Psoas muscle (tissue), 8 donors: Measurements from ENCODE around the gene TMEM108. TPM values are rescaled to one million over a fixed set of nuclear protein-coding genes. Genes with fewer than 3 reads are reported as not detected.

Source experiments
- ATAC-seq, 4 donors: fragments of 200-7000 bp; cut with Tn5 transposase; one replicate each; pipeline ENCODE4 v1.9.1; 2020; ENCODE audit warnings: moderate library complexity in 3 of 4, mild to moderate bottlenecking in 2 of 4
- DNase-seq, 2 donors: peaks; one replicate each; pipeline ENCODE4 v3.0.0-alpha.2; 2020
- H3K27ac ChIP-seq: fragments of 200-600 bp; one replicate; pipeline ENCODE4 v1.8.0; 2022
- H3K27me3 ChIP-seq, 3 donors: fragments of 200-600 bp in 1 of 3; one replicate each; pipeline versions ENCODE4 v1.6.1 to v1.8.0; 2013 to 2022; ENCODE audit warnings: low read length in 2 of 3, mild to moderate bottlenecking in 2 of 3, moderate library complexity in 1 of 3; ENCODE audit not compliant: insufficient read depth in 3 of 3
- H3K36me3 ChIP-seq, 2 donors: fragments of 200-600 bp in 1 of 2; one replicate each; pipeline versions ENCODE4 v1.6.1 to v1.8.0; 2013 to 2022; ENCODE audit warnings: low read depth in 1 of 2, mild to moderate bottlenecking in 1 of 2, moderate library complexity in 1 of 2; ENCODE audit not compliant: insufficient read depth in 1 of 2
- H3K4me1 ChIP-seq: fragments of 200-600 bp; one replicate; pipeline ENCODE4 v1.8.0; 2022
- H3K4me3 ChIP-seq: fragments of 200-600 bp; one replicate; pipeline ENCODE4 v1.8.0; 2022; ENCODE audit warnings: mild to moderate bottlenecking
- H3K9me3 ChIP-seq: fragments of 200-600 bp; one replicate; pipeline ENCODE4 v1.8.0; 2022
- CTCF ChIP-seq: fragments of 200-600 bp; IDR thresholded peaks from one replicate; pipeline ENCODE4 v1.8.0; 2022; ENCODE audit warnings: antibody characterized with exemption
- WGBS, 3 donors: extraction: QIAGEN DNeasy Blood & Tissue Kit; methylation state at CpG; one replicate each; pipeline versions ENCODE4 v1.1.6 to v1.1.7; 2013; 5-methylcytosine and 5-hydroxymethylcytosine counted together
- intact Hi-C, 2 donors: fragments of 100-400 bp; cut with DNase I; formaldehyde crosslinking; loops; one replicate each; pipeline versions ENCODE4 v1.11.0 to v1.14.2; 2022
- polyA plus RNA-seq, 3 donors: library from polyadenylated mRNA; stranded (reverse); fragments of 200-250 nt; gene quantifications; one replicate each; pipeline ENCODE4 v1.2.3, GENCODE V29; 2013
- total RNA-seq, 4 donors: library from RNA; stranded (reverse); fragmentation: NEBNext Ultra II Directional in 2 of 4; extraction: Animal tissue kit (Norgen Biotek cat#: 25700) in 2 of 4; gene quantifications; one replicate each; pipeline versions ENCODE4 v1.2.1 to v1.2.4, GENCODE V29; 2021 to 2023
- donor health status: healthy with polysubstance abuse.
- donor health status: DM: no; HTN: no; CAD: no; lungs with moderate emphysema.
- donor health status: Bipolar disorder and iron deficiency.
- donor health status: healthy.
- donor health status: DM: yes; HTN: yes; CAD: no.
- donor health status: DM: no; HTN: no; CAD: no.
- donor health status: DM: no; HTN: no; CAD: no.
- donor health status: DM: yes; HTN: yes; CAD: no.

Gene TMEM108
- total and polyA plus RNA-seq, 7 donors, result 2.4 to 10.5 (median 6.5) TPM

- no peak for TF ChIP-seq CTCF
- no peaks in the 10 kb centered on the region for H3K4me1 ChIP-seq
- intact Hi-C loops, result no loop called here
- H3K27ac ChIP-seq, result no peak overlapping the region
- H3K27me3 ChIP-seq, result no peaks in the 10 kb centered on the region
- no peak overlapping the region for H3K4me3 ChIP-seq
- 26 to 52% (median 43%) methylated on average over 1 of the region's 1 CpG for WGBS, 3 donors
- H3K9me3 ChIP-seq, result no peaks in the 10 kb centered on the region
- no peaks in the 10 kb centered on the region for H3K36me3 ChIP-seq
- ATAC-seq, result no peak
- no peak for DNase-seq
These were observed 291.4 kb downstream of the TMEM108 start for GRCh38 chr3:133329626-133330025.

GRCh38 chr3:133330065-133330464 is 291.9 kb downstream of the TMEM108 start:
- Histone ChIP-seq H3K27ac (no peak overlapping the region), H3K9me3 (no peaks in the 10 kb centered on the region), H3K27me3 (no peaks in the 10 kb centered on the region), H3K4me3 (no peak overlapping the region), H3K4me1 (no peaks in the 10 kb centered on the region), H3K36me3 (no peaks in the 10 kb centered on the region)
- intact Hi-C loops, result no loop called here
- DNase-seq (no peak), ATAC-seq (no peak)
- TF ChIP-seq CTCF, result no peak
- 40 to 67% (median 44%) methylated on average over 1 of the region's 1 CpG for WGBS, 3 donors

GRCh38 chr3:133330522-133330921 is 292.3 kb downstream of the TMEM108 start:
- no peak overlapping the region for H3K4me3 ChIP-seq
- DNase-seq, result no peak
- intact Hi-C loops, result no loop called here
- TF ChIP-seq CTCF, result no peak
- no peaks in the 10 kb centered on the region for H3K9me3 ChIP-seq
- H3K4me1 ChIP-seq, result no peaks in the 10 kb centered on the region
- H3K27ac ChIP-seq, result no peak overlapping the region
- ATAC-seq, result no peak
- H3K36me3 ChIP-seq, result no peaks in the 10 kb centered on the region
- H3K27me3 ChIP-seq, result no peaks in the 10 kb centered on the region

- Histone ChIP-seq H3K27me3 (no peaks in the 10 kb centered on the region), H3K27ac (no peak overlapping the region), H3K9me3 (peaks cover 9% of the 10 kb centered on the region), H3K36me3 (no peaks in the 10 kb centered on the region), H3K4me1 (no peaks in the 10 kb centered on the region), H3K4me3 (no peak overlapping the region)
- no peak for ATAC-seq
- DNase-seq, result no peak
- no peak for TF ChIP-seq CTCF
- WGBS, 3 donors, result 75 to 83% (median 76%) methylated on average over 4 of the region's 4 CpGs
- intact Hi-C loops, result no loop called here
These were observed 316.5 kb downstream of the TMEM108 start for GRCh38 chr3:133354721-133355120.

- TF ChIP-seq CTCF, result no peak
- Histone ChIP-seq H3K27me3 (no peaks in the 10 kb centered on the region), H3K4me1 (no peaks in the 10 kb centered on the region), H3K36me3 (no peaks in the 10 kb centered on the region), H3K27ac (no peak overlapping the region), H3K9me3 (peaks cover 9% of the 10 kb centered on the region), H3K4me3 (no peak overlapping the region)
- intact Hi-C loops, result no loop called here
- ATAC-seq, result no peak
- no peak for DNase-seq
- 89 to 100% (median 91%) methylated on average over 2 of the region's 2 CpGs for WGBS, 3 donors
These were observed 322.3 kb downstream of the TMEM108 start for GRCh38 chr3:133360476-133360875.
